Adrenal gland (tissue), 12 donors: Measurements from ENCODE around the gene ADCY1. TPM values are rescaled to one million over a fixed set of nuclear protein-coding genes. Genes with fewer than 3 reads are reported as not detected.

Experiments
- DNase-seq, 7 donors: peaks; one replicate each; pipeline ENCODE4 v3.0.0-alpha.2; 2019 to 2020
- H3K27ac ChIP-seq, 5 donors: fragments of 200-600 bp; sonication (generic) in 4 of 5; 1 replicate in 3 of 5; 2 replicates in 2 of 5; pipeline versions ENCODE4 v1.5.1 to v1.8.0; 2016 to 2020; ENCODE audit warnings: mild to moderate bottlenecking in 1 of 5
- H3K27me3 ChIP-seq: fragments of 200-600 bp; 2 replicates; pipeline ENCODE4 v1.8.0; 2021
- H3K36me3 ChIP-seq, 2 donors: fragments of 200-600 bp; replicated peaks in 1 of 2; 1 replicate in 1 of 2; 2 replicates in 1 of 2; pipeline versions ENCODE4 v1.5.1 to v1.8.0; 2018 to 2022
- H3K4me1 ChIP-seq, 2 donors: fragments of 200-600 bp; replicated peaks in 1 of 2; 1 replicate in 1 of 2; 2 replicates in 1 of 2; pipeline versions ENCODE4 v1.5.1 to v1.8.0; 2018 to 2021
- H3K4me3 ChIP-seq, 4 donors: fragments of 200-600 bp; sonication (generic) in 3 of 4; one replicate each; pipeline ENCODE4 v1.5.1; 2016 to 2018
- H3K9me3 ChIP-seq, 3 donors: fragments of 200-600 bp; sonication (generic) in 1 of 3; replicated peaks in 1 of 3; 1 replicate in 2 of 3; 2 replicates in 1 of 3; pipeline versions ENCODE4 v1.5.1 to v1.8.0; 2016 to 2021
- CTCF ChIP-seq, 6 experiments: fragments of 450-650 bp in 4 of 6; fragments of 200-600 bp in 2 of 6; sonication (generic) in 1 of 6; IDR thresholded peaks; 1 replicate in 5 of 6; 2 replicates in 1 of 6; pipeline versions ENCODE4 v1.5.1 to v1.8.0; 2016 to 2021; ENCODE audit warnings: antibody characterized with exemption in 6 of 6, mild to moderate bottlenecking in 2 of 6, moderate library complexity in 1 of 6
- POLR2A ChIP-seq, 2 donors: fragments of 450-650 bp; IDR thresholded peaks; one replicate each; pipeline ENCODE4 v1.6.1; 2017; ENCODE audit warnings: antibody characterized with exemption in 2 of 2, mild to moderate bottlenecking in 2 of 2, moderate library complexity in 1 of 2
- WGBS, 4 donors: extraction: QIAGEN DNeasy Blood & Tissue Kit in 2 of 4; methylation state at CpG; one replicate each; pipeline versions ENCODE4 v1.1.5 to v1.1.7; 2013 to 2017; 5-methylcytosine and 5-hydroxymethylcytosine counted together
- intact Hi-C, 2 donors: fragments of 100-400 bp; cut with DNase I; formaldehyde crosslinking; loops; one replicate each; pipeline versions ENCODE4 v1.14.1 to v1.15.0; 2022 to 2023
- polyA plus RNA-seq, 3 donors: library from polyadenylated mRNA; stranded (reverse); fragments of 200-250 nt in 2 of 3; fragments of 350-450 nt in 1 of 3; fragmentation: Illumina TruSeq in 1 of 3; extraction: RNeasy Lipid Tissue Mini Kit (QIAGEN cat#74804) in 1 of 3; gene quantifications; one replicate each; pipeline ENCODE4 v1.2.3, GENCODE V29; 2013 to 2014
- total RNA-seq, 9 donors: library from RNA; depleted of rRNA in 4 of 9; stranded (reverse); fragments of >200 nt in 4 of 9; fragments of 120-200 nt in 1 of 9; fragmentation: NEBNext Ultra II Directional in 1 of 9; extraction: Animal tissue kit (Norgen Biotek cat#: 25700) in 1 of 9; gene quantifications; one replicate each; pipeline versions ENCODE4 v1.1.0 to v1.2.4, GENCODE V29; 2013 to 2023
- donor health status: healthy with polysubstance abuse.
- donor health status: Bipolar disorder and iron deficiency.
- donor health status: DM: yes; HTN: yes; CAD: no.
- donor health status: DM: no; HTN: no; CAD: no.
- donor health status: DM: no; HTN: no; CAD: no.
- donor health status: DM: yes; HTN: yes; CAD: no.

The ADCY1 gene
- total and polyA plus RNA-seq, 12 donors, result 0.88 to 9.5 (median 4.2) TPM

- Histone ChIP-seq H3K27me3 (no peaks in the 10 kb centered on the region), H3K4me1 (no peaks in the 10 kb centered on the region), H3K27ac (no peak overlapping the region), H3K9me3 (no peaks in the 10 kb centered on the region), H3K36me3 (no peaks in the 10 kb centered on the region), H3K4me3 (no peak overlapping the region)
- WGBS, 4 donors, result 67 to 91% (median 85%) methylated on average over 7 to 15 of the region's 15 CpGs
- DNase-seq, result peak in 3 of 7 donors; percentile 7 to 43 (median 11)
- intact Hi-C loops, result no loop called here
- TF ChIP-seq CTCF (IDR thresholded peaks at IDR 0.05), result no peak
- no peak for TF ChIP-seq POLR2A (IDR thresholded peaks at IDR 0.05)
Measured at GRCh38 chr7:45662540-45663166, 88.5 kb downstream of the ADCY1 start.

GRCh38 chr7:45663167-45663921, 89.2 kb downstream of the ADCY1 start:
- Histone ChIP-seq H3K9me3 (no peaks in the 10 kb centered on the region), H3K4me3 (no peak overlapping the region), H3K36me3 (no peaks in the 10 kb centered on the region), H3K4me1 (no peaks in the 10 kb centered on the region), H3K27ac (no peak overlapping the region), H3K27me3 (no peaks in the 10 kb centered on the region)
- peak; percentile 24 to 62 (median 51) for TF ChIP-seq CTCF (IDR thresholded peaks at IDR 0.05)
- no peak for TF ChIP-seq POLR2A (IDR thresholded peaks at IDR 0.05)
- intact Hi-C loops, result no loop called here
- DNase-seq, result peak in 4 of 7 donors; percentile 20 to 52 (median 31)
- WGBS, 4 donors, result 72 to 86% (median 77%) methylated on average over 15 to 20 of the region's 20 CpGs

GRCh38 chr7:45663965-45664633, 89.9 kb downstream of the ADCY1 start:
- Histone ChIP-seq H3K4me3 (no peak overlapping the region), H3K27ac (no peak overlapping the region), H3K4me1 (no peaks in the 10 kb centered on the region), H3K27me3 (no peaks in the 10 kb centered on the region), H3K36me3 (no peaks in the 10 kb centered on the region), H3K9me3 (no peaks in the 10 kb centered on the region)
- TF ChIP-seq POLR2A (IDR thresholded peaks at IDR 0.05), result no peak
- no peak for TF ChIP-seq CTCF (IDR thresholded peaks at IDR 0.05)
- intact Hi-C loops, result no loop called here
- 80 to 87% (median 84%) methylated on average over 8 to 9 of the region's 9 CpGs for WGBS, 4 donors
- DNase-seq, result peak in 3 of 7 donors; percentile 7 to 54 (median 17)

GRCh38 chr7:45665172-45665571, 91.0 kb downstream of the ADCY1 start:
- WGBS, 4 donors, result 90 to 94% (median 92%) methylated on average over 7 of the region's 7 CpGs
- Histone ChIP-seq H3K4me1 (no peaks in the 10 kb centered on the region), H3K36me3 (no peaks in the 10 kb centered on the region), H3K27ac (no peak overlapping the region), H3K27me3 (no peaks in the 10 kb centered on the region), H3K9me3 (no peaks in the 10 kb centered on the region), H3K4me3 (no peak overlapping the region)
- intact Hi-C loops, result no loop called here
- TF ChIP-seq POLR2A (IDR thresholded peaks at IDR 0.05) (no peak), CTCF (IDR thresholded peaks at IDR 0.05) (no peak)
- peak in 3 of 7 donors; percentile 5 to 33 (median 6) for DNase-seq
